GM18498 (cell line): Measurements from ENCODE around the gene FRMD4A.
A peak's percentile ranks its signal among the peaks of the same experiment; 100 is the strongest.

ENCODE experiments used
- ATAC-seq: cut with Tn5 transposase; IDR thresholded peaks from one replicate; pipeline ENCODE4 v1.9.1; 2021; ENCODE audit warnings: mild to moderate bottlenecking, moderate library complexity; ENCODE audit not compliant: unreplicated experiment

Gene FRMD4A

DNA sequence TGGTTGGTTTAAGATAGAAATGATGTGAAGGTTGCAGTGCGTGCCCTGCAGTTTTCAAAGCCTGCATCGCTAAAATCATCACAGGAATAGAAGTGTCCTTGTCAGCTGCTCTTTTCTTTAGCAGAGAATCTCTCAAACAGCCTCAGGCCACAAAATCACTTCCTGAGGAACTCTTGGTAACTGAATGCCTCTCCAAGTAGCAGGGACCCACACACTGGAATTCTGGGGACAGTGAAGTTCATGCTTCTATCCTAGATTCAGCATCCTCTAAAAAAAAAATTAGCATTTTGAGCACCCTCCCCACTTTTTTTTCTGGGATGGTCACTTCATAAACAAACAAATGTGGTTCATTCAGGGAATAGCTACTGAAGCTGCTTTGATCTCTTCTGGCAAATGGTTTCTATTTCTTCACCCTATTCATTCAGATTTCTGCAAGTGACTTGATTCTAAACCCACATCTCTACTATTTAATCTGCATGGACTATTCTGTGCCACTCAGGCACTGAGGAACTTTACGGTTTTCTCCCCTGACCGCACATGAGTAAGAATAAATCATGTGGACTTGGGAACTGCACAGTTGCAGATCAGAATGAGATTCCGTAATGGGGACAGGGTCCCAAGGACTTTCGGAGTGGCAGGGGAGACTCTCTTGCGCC lies 306.9 kb downstream of the FRMD4A start:
- ATAC-seq: no peak

DNA sequence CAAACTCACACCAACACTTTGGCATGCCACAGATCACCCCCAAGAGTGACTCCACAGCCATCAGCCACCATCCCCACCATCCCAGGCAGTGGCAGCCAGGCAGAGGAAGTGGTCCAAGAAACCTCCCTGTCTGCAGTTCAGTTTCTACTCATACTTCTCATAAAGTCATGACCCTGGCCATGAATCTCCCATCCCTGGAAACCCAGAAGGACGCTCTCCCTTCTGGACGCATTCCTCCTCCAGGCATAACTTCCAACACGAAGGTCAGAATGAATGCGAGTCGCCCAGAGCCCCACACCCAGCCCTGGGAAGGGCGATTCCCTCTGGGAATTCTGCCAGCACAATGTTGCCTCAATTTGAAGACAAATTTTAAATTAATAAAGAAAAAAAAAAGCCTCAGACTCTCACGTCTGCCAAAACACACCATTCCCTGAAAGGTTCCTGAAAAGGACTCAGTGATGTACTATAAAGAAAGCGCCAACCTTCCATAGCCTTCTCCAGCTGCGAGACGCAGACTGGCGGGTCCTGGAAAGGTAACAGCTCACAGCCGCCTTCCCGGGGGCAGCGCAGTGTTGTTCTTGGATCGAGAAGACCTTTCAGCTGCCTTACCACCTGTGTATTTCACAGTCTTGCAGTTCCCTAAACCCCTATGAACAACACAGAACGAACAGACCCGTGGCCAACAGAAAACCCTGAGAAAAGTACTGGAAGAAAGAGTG lies 307.6 kb downstream of the FRMD4A start:
- no peak for ATAC-seq

- no peak for ATAC-seq
These were observed 308.7 kb downstream of the FRMD4A start for GRCh38 chr10:14022052-14022451.

DNA sequence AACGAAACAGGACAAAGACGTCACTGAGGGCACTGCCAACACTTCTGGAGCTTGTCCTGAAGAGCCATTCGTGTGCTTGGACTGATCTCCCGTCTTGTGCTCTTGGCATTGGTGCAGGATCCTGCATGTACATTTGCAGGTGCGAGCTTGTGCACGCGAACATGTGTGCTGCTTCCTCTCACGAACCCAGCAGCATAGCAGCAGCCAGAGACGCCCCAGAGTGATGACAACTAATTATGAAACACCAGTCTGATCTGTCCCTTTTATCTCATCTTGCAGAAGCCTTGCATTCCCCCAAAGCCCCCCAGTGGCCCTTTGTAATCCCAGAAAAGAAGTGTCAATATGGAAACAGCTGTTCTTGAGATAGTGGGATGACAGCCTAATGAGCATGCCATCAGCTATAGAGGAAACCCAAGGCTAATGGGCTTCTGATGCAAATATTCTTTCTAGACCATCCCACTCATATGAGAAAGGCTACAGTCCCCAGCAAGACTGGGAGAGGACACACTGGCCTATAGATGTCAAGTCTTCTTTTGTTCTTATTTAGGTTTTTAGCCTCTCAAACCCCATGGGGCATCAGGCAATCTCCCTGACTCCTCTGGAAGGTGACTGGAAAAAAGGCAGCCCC lies 310.6 kb downstream of the FRMD4A start:
- ATAC-seq: no peak

- no peak for ATAC-seq
These were observed 313.3 kb downstream of the FRMD4A start for GRCh38 chr10:14017467-14017866.

- ATAC-seq: no peak
These were observed 313.8 kb downstream of the FRMD4A start for GRCh38 chr10:14016931-14017333.

GRCh38 chr10:14016011-14016536 lies 314.6 kb downstream of the FRMD4A start:
- no peak for ATAC-seq

DNA sequence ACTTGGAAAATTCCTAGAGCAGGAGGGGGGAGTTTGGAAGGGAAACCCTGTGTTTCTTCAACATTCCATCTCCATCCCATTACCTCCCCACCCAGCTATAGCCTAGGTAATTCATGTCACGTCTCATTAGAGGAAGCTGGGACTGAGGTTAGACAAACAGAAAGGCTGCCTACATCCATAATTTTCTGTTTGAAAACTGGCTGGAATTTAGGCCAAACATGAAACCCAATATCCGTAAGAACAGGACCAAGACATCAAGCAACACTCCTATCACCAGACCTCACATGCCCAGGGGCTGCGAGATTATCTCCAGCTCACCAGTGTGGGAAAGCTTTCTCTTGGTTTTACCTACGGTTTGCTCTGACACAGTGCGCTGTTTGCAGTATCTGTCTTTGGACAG lies 316.3 kb downstream of the FRMD4A start:
- ATAC-seq: no peak

DNA sequence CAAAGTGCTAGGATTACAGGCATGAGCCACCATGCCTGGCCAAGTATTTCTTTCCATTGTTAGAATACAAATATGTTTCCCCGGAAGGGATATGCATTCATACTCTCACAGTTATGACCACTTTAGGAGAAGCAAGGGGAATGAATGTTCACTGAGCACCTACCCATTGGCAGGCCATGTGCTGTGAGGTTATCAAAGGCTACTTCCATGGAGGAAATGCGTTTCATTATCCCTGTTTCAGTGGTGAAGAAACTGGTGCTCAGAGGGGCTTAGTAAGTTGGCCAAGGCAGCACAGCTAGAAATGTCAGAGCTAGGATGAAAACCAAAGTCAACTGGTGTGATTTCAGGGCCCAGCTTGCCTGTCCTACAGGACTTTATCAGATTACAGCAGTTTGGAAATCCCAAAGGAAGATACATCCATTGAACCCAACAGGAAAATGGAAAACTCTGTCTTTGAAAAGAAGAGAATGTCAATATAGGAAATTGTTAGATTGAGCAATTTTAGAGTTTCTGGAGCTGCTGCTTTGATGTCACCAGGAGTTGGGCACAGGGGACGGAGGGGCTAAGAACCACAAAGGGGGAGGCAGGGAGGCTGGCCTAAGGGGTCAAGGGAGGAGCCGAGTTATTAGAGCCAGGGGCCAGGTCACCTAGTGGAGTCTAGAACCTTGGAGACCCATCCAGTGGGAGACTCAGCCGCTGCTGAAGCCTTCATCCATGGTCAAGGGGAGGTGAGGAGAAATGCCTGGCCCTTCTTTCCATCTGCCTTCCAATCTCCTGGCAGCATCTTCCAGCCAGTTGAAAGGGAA lies 319.8 kb downstream of the FRMD4A start:
- no peak for ATAC-seq

DNA sequence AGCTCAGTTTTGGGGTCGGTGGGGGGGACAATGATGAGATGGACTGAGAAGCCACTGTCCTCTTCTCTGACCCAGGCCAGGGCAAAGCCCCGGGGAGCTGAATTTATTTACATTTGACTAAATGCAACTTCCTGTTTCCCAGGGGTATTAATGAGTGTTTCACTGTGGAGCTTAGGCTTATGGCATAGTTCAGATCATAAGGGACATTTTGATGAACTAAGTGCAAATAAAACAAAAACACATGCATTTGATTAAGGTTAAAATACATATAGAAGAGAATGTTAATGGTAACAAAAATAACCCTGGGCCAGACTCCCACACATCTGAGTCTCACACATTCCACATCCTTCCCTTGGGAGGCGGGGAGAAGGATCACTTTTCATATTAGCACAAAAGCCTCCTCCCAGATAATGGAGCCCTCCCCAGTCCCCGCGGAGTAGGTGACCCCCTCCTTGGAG lies 320.6 kb downstream of the FRMD4A start:
- no peak for ATAC-seq

- peak; percentile 64 for ATAC-seq
These were observed 321.2 kb downstream of the FRMD4A start for GRCh38 chr10:14009371-14010100.

- no peak for ATAC-seq
These were observed 322.0 kb downstream of the FRMD4A start for GRCh38 chr10:14008740-14009080.

- ATAC-seq: no peak
These were observed 326.2 kb downstream of the FRMD4A start for GRCh38 chr10:14004536-14004935.

- ATAC-seq: no peak
These were observed 327.1 kb downstream of the FRMD4A start for GRCh38 chr10:14003517-14004184.

DNA sequence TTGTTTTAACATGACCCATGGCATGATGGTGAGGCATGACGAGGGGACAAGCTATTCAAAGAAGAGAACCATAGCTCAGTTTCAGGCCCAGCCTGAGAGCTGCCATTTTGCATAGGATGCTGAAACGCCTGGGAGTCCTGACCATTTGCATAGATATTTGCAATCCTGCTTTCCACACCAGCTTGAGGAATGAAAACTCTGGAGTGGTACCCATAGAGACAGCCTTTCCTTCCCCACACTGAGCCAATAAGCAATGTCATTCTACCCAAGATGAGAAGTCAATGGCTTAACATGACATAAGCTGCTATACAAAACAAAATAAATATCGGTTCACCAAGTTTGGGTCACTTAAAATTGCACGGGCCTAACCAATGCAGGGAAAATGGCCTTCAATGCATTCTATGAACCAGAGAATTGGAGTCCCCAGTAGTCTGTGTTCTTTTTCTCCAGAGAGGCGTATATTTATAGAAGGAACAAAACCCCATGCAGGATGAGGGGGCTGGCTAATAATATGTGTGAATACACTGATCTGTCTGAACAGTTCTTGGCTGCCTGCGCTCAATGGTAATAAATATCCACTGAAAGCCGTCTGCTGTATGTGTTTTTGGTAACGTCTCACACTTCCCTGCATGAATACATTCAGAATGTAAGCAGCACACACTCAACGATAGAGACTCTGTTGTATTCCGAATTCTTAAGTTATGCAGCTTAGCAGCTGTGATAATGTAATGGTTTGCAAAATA lies 329.3 kb downstream of the FRMD4A start:
- no peak for ATAC-seq

DNA sequence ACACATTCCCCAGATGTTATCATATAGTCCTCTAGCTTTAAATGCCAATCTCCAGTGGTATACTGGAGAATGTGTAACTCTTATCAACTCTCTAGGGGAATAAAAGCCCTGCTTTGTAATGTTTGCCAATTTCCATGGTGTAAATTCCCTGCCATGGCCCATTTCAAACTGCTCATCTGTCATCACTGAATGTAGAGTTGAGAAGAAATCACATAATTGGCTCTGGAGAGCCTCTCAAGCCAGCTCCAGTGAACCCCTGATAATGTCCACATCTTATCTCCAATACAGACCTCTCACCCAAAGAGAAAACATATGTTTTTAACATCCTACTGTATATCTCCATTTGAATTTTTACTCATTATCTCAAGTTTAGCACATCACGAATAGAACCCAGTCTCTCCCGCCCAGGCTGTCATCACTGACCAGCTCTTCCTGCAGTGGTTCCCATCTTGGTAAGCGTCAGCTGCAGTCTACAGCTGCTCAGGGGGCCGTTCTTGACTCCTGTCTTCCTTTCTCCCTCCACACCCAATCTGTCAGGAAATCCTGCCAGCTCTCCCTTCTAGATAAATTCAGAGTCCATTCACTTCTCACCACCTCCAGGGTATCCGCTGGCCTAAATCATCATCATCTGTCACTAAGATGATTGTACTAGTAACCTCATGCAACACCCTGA lies 332.4 kb downstream of the FRMD4A start:
- ATAC-seq: no peak

GRCh38 chr10:13997650-13998049 lies 333.1 kb downstream of the FRMD4A start:
- ATAC-seq: no peak

DNA sequence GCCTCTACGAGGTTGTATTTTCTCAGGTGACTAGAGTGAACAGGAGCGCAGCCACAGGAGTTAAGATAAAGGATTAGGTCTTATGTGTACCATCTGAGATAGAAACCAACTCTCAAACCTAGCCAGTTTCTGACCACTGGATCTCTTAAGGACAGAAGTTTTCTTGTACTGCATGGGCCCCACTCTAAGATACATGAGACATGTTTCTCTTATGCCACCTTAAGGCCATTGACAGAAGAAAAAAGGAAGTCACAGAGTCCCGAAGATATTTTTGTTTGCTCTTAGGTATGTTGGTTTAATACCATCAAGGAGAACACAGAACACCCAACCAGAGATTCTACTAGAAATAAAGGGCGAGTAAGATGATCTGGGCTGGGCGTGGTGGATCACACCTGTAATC lies 335.8 kb downstream of the FRMD4A start:
- ATAC-seq: no peak

DNA sequence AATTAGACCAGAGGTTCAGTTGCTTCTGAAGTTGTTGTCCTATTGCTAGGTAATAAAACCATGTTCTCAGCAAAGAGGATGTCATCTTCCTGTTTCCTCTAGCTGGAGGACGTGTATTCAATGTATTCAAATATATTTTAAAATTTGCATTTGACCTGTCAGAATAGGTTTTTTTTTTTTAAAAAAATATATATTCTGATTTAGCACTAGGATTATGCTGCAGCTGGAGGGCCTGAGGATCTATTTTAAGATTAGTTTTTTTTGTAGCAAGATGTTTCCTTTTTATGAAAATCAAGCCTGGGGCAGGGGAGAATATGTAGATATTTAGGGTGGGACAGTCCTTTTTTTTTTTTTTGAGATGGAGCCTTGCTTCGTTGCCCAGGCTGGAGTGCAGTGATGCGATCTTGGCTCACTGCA lies 337.0 kb downstream of the FRMD4A start:
- no peak for ATAC-seq
